Tibial nerve (tissue), 4 donors: ENCODE results near the gene OR5L1. TPM values are rescaled to one million over a fixed set of nuclear protein-coding genes. Genes with fewer than 3 reads are reported as not detected.

Experiments used
- DNase-seq, 2 donors: peaks; one replicate each; pipeline ENCODE4 v3.0.0-alpha.2; 2019; ENCODE audit warnings: low spot score in 2 of 2
- H3K27ac ChIP-seq, 4 donors: fragments of 200-600 bp; sonication (generic) in 3 of 4; one replicate each; pipeline ENCODE4 v1.5.1; 2017 to 2019; ENCODE audit warnings: mild to moderate bottlenecking in 1 of 4
- H3K27me3 ChIP-seq, 2 donors: fragments of 200-600 bp; sonication (generic) in 1 of 2; one replicate each; pipeline versions ENCODE4 v1.5.1 to v1.6.0; 2017 to 2019
- H3K36me3 ChIP-seq, 3 donors: fragments of 200-600 bp; sonication (generic); one replicate each; pipeline ENCODE4 v1.5.1; 2018 to 2019
- H3K4me1 ChIP-seq, 4 donors: fragments of 200-600 bp; sonication (generic) in 3 of 4; one replicate each; pipeline ENCODE4 v1.5.1; 2017 to 2019
- H3K4me3 ChIP-seq, 4 donors: fragments of 200-600 bp; sonication (generic) in 3 of 4; one replicate each; pipeline ENCODE4 v1.5.1; 2017 to 2019; ENCODE audit warnings: mild to moderate bottlenecking in 1 of 4, moderate library complexity in 1 of 4
- H3K9me3 ChIP-seq, 4 donors: fragments of 200-600 bp; sonication (generic) in 3 of 4; one replicate each; pipeline ENCODE4 v1.5.1; 2017 to 2019
- EP300 ChIP-seq, 2 donors: sonication (generic); formaldehyde crosslinking; IDR thresholded peaks; one replicate each; pipeline ENCODE4 v1.6.1; 2017; ENCODE audit warnings: antibody characterized with exemption in 2 of 2, mild to moderate bottlenecking in 1 of 2
- POLR2A ChIP-seq, 2 donors: fragments of 450-650 bp; IDR thresholded peaks; one replicate each; pipeline ENCODE4 v1.6.1; 2017; ENCODE audit warnings: antibody characterized with exemption in 2 of 2, mild to moderate bottlenecking in 2 of 2, moderate library complexity in 2 of 2
- WGBS, 2 donors: methylation state at CpG; one replicate each; pipeline ENCODE4 v1.1.5; 2018; 5-methylcytosine and 5-hydroxymethylcytosine counted together
- total RNA-seq, 4 donors: library from RNA; depleted of rRNA; stranded (reverse); fragments of >200 nt; gene quantifications; one replicate each; pipeline ENCODE4 v1.1.0, GENCODE V29; 2016
- TF ChIP-seq, protein P1 (sequence below), 5 experiments: fragments of 200-600 bp in 3 of 5; fragments of 450-650 bp in 2 of 5; sonication (generic) in 3 of 5; IDR thresholded peaks; one replicate each; pipeline ENCODE4 v1.5.1; 2016 to 2019; ENCODE audit warnings: antibody characterized with exemption in 5 of 5, mild to moderate bottlenecking in 3 of 5, moderate library complexity in 2 of 5

OR5L1 gene
- total RNA-seq, 4 donors from 2014 or later: not detected

- DNase-seq: no peak
Measured at GRCh38 chr11:55852141-55852540, 41.0 kb downstream of the OR5L1 start.

GRCh38 chr11:55854704-55855103 lies 43.5 kb downstream of the OR5L1 start:
- H3K4me1 ChIP-seq: no peaks in the 10 kb centered on the region
- H3K27me3 ChIP-seq: no peaks in the 10 kb centered on the region
- H3K27ac ChIP-seq: no peak overlapping the region
- no peak for DNase-seq
- H3K9me3 ChIP-seq: no peaks in the 10 kb centered on the region
- TF ChIP-seq, protein P1, sequence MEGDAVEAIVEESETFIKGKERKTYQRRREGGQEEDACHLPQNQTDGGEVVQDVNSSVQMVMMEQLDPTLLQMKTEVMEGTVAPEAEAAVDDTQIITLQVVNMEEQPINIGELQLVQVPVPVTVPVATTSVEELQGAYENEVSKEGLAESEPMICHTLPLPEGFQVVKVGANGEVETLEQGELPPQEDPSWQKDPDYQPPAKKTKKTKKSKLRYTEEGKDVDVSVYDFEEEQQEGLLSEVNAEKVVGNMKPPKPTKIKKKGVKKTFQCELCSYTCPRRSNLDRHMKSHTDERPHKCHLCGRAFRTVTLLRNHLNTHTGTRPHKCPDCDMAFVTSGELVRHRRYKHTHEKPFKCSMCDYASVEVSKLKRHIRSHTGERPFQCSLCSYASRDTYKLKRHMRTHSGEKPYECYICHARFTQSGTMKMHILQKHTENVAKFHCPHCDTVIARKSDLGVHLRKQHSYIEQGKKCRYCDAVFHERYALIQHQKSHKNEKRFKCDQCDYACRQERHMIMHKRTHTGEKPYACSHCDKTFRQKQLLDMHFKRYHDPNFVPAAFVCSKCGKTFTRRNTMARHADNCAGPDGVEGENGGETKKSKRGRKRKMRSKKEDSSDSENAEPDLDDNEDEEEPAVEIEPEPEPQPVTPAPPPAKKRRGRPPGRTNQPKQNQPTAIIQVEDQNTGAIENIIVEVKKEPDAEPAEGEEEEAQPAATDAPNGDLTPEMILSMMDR (IDR thresholded peaks at IDR 0.05): no peak
- TF ChIP-seq POLR2A (IDR thresholded peaks at IDR 0.05): no peak
- H3K4me3 ChIP-seq: no peak overlapping the region
- no peaks in the 10 kb centered on the region for H3K36me3 ChIP-seq
- WGBS, 2 donors: 35 to 39% methylated on average over 1 of the region's 1 CpG

More at GRCh38 chr11:55852141-55852540, 41.0 kb downstream of the OR5L1 start:
- TF ChIP-seq EP300 (IDR thresholded peaks at IDR 0.05): no peak
- no peak for TF ChIP-seq POLR2A (IDR thresholded peaks at IDR 0.05)
- TF ChIP-seq, protein P1 (IDR thresholded peaks at IDR 0.05): no peak
- Histone ChIP-seq H3K4me3 (no peak overlapping the region), H3K9me3 (no peaks in the 10 kb centered on the region), H3K4me1 (no peaks in the 10 kb centered on the region), H3K27ac (no peak overlapping the region), H3K36me3 (no peaks in the 10 kb centered on the region), H3K27me3 (no peaks in the 10 kb centered on the region)
- 87 to 92% methylated on average over 1 of the region's 1 CpG for WGBS, 2 donors

Other genes starting within 250 kb of the OR5L1 start
- not detected for gene OR4C16, start 239.2 kb upstream of the OR5L1 start, total RNA-seq
- not detected for gene OR4C11, start 203.7 kb upstream of the OR5L1 start, total RNA-seq
- gene OR4P4, start 176.3 kb upstream of the OR5L1 start, total RNA-seq: not detected
- not detected for gene OR4S2, start 163.0 kb upstream of the OR5L1 start, total RNA-seq
- not detected for gene OR4C6, start 149.2 kb upstream of the OR5L1 start, total RNA-seq
- not detected for gene OR5D13, start 37.9 kb upstream of the OR5L1 start, total RNA-seq
- not detected for gene OR5D14, start 15.8 kb upstream of the OR5L1 start, total RNA-seq
- gene OR5D18, start 8.3 kb downstream of the OR5L1 start, total RNA-seq: not detected
- gene OR5L2, start 15.9 kb downstream of the OR5L1 start, total RNA-seq: not detected
- not detected for gene OR5D16, start 27.4 kb downstream of the OR5L1 start, total RNA-seq
- not detected for gene TRIM51, start 71.9 kb downstream of the OR5L1 start, total RNA-seq
- not detected for gene OR5W2, start 103.2 kb downstream of the OR5L1 start, total RNA-seq
- not detected for gene OR5I1, start 125.0 kb downstream of the OR5L1 start, total RNA-seq
- gene OR10AG1, start 158.6 kb downstream of the OR5L1 start, total RNA-seq: not detected
- gene OR5F1, start 183.3 kb downstream of the OR5L1 start, total RNA-seq: not detected
- not detected for gene OR5AS1, start 216.3 kb downstream of the OR5L1 start, total RNA-seq